ENCODE results near the gene ZNF740.

GRCh38 chr12:53191096-53191884 is 10.8 kb downstream of the ZNF740 start:
- TF ChIP-seq POLR2AphosphoS5 (IDR thresholded peaks at IDR 0.05; ENCODE audit: low read depth, low read length) = no peak; the same call in 1 of the 2 replicates
- no peak for TF ChIP-seq CTCF (IDR thresholded peaks at IDR 0.05)
- no peak for TF ChIP-seq TCF7L2 (IDR thresholded peaks at IDR 0.05; ENCODE audit: low read depth, low read length)
- no peak for TF ChIP-seq REST (IDR thresholded peaks at IDR 0.05; ENCODE audit: insufficient read depth in 1 of 2, low read depth in 2 of 2, low read length in 1 of 2)
- TF ChIP-seq SIN3A (IDR thresholded peaks at IDR 0.05; ENCODE audit: borderline replicate concordance, insufficient read depth, low read depth, low read length) = no peak

Data from Panc1 (cell line).